ENCODE measurements around the gene RDX. TPM values are rescaled to one million over a fixed set of nuclear protein-coding genes. Genes with fewer than 3 reads are reported as not detected.

RDX gene
- total and polyA plus RNA-seq, 10 of the 15 experiments (the other 5 are each of a cell fraction or from before 2014, with no cell fraction given): 24.6 to 62.2 (median 47.8) TPM

GRCh38 chr11:110295531-110296225, 736 bp downstream of the RDX start (continued):
- TF ChIP-seq ZBTB33 (IDR thresholded peaks at IDR 0.05) (no peak), ZNF622 (IDR thresholded peaks at IDR 0.05) (no peak), SMAD5 (IDR thresholded peaks at IDR 0.05; ENCODE audit: low read depth) (no peak), BRCA1 (IDR thresholded peaks at IDR 0.05; ENCODE audit: low read depth, low read length) (no peak), RB1 (IDR thresholded peaks at IDR 0.05; ENCODE audit: borderline replicate concordance) (no peak), ATF3 (IDR thresholded peaks at IDR 0.05; ENCODE audit: borderline replicate concordance, extremely low read depth, low read depth, low read length) (no peak), NKRF (conservative IDR thresholded peaks at IDR 0.05) (no peak), IKZF2 (IDR thresholded peaks at IDR 0.05) (peak; percentile 51; a peak in 3 of 4 replicates), NFYB (IDR thresholded peaks at IDR 0.05; ENCODE audit: insufficient read depth, low read depth, low read length) (no peak), BCL11A (IDR thresholded peaks at IDR 0.05; ENCODE audit: low read depth, low read length) (0 out of 2 replicates have a peak, but pooled peaks have one; percentile 42), POLR2AphosphoS2 (IDR thresholded peaks at IDR 0.05; ENCODE audit: low read depth, low read length) (no peak), BCLAF1 (IDR thresholded peaks at IDR 0.05) (no peak), CREB1 (IDR thresholded peaks at IDR 0.05; ENCODE audit: low read depth) (no peak), KAT2A (conservative IDR thresholded peaks at IDR 0.05; ENCODE audit: control insufficient read depth, low read depth, low read length) (no peak), TCF12 (IDR thresholded peaks at IDR 0.05; ENCODE audit: low read depth, low read length) (peak; percentile 74; the same call in 1 of the 2 replicates), IRF3 (IDR thresholded peaks at IDR 0.05) (no peak), TCF3 (IDR thresholded peaks at IDR 0.05; ENCODE audit: borderline replicate concordance, insufficient read depth, low read depth, low read length) (no peak), POLR2AphosphoS5 (IDR thresholded peaks at IDR 0.05; ENCODE audit: low read length) (peak; percentile 26; the same call in 1 of the 2 replicates), SIX5 (IDR thresholded peaks at IDR 0.05; ENCODE audit: low read depth, low read length, severe bottlenecking) (no peak), CBX5 (IDR thresholded peaks at IDR 0.05; ENCODE audit: low read depth) (peak; percentile 91; the same call in 1 of the 2 replicates)
